ENCODE data around the gene ATF6B.
A peak's percentile ranks its signal among the peaks of the same experiment; 100 is the strongest.
"Not testable (repeated sequence)": the region's sequence is repeated elsewhere in the genome, so short reads cannot be mapped to it uniquely, and the experiment has no call there.

ATF6B gene

DNA sequence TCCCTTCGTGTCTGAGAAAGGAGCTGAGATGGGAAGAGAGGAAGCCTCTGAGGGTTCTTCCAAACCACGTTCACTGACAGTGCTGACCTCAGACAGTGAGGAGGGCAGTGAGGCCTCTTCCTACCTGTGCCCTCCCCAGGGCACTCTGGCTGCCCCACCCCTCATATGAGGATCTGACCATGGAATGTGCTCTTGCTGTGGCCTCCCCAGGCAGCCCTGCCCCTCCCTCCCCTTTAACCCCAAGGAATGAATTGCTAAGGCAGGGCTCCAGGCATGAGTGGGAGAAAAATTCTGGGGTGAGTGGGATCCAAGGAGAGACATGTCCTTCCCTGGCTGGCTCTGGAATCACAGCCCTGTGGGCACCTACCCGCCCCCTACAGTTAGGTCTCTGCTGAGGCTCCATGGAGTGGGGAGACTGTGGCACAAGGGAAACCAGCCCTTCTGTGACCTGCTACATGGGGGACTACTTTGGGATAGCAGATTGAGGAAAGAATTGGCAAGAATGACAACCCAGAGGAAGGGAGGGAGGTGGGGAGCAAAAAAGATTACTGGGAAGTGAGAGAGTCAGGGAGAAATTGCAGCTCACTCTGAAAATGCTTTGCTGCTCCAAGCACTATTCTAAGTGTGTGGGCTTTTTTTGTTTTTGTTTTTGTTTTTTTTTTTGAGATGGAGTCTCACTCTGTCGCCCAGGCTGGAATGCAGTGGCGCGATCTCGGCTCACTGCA, 48.3 kb downstream of the ATF6B start:
- no peak for DNase-seq

DNA sequence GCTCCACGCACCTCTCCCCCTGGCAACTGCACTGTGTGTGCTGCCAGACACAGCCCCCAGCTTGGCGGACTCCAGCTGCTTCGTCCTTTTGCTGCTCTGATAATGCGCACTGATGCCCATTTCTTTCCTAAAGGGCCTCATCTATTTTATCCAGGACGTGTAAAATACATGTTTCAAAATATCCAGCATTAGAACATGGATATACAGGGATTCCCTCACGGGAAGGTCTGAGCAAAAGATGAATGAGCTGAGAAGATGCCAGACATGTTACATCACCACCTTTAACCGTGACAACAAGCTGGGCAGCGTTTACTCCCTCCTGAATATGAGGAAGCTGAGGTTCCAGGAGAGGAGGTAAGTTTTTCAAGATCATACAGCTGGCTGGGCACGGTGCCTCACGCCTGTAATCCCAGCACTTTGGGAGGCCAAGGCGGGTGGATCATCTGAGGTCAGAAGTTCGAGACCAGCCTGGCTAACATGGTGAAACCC, 51.7 kb downstream of the ATF6B start:
- DNase-seq = peak; percentile 27

DNA sequence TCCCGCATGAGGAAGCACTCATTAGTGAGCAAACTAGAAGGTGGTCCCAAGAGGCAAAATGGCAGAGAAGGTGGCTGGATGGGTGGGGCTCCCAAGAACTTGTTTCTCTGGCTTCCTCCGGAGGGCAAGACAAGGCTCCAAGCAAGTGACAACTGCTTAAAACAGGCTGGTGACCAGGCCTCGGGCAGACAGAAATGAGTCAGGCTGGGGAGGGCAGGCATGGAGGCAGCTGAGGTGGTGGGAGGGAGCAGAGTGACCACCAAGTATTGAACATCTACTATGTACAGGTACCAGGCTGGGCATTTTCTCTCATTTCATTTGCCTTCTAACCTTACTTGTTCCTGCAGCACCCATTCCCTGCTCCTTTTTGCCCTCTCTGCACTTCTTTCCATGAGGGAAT, 52.3 kb downstream of the ATF6B start:
- DNase-seq = no peak

DNA sequence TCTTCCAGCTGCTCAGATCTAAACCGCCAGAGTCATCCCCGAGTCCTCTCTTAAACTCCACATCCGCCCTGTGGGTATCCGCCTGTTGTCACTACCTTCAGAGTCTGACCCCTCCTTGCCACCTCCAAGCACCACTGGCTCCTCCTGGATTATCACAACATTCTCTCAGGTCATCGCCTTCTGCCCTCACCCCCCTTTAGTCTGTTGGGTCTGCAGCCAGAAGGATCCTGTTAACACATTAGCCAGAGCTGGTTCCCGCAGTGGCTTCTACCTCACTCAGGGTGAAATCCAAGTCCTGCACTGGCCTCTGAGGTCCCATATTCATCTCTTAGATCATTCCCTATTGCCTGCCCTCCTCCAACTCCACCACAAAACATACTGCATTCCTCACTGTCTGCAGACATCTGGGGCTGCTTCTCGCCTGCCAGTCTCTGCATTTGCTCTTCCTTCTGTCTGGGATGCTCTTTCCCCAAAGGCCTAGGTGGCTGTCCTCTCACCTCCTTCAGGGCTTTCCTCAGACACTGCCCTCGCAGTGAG, 53.0 kb downstream of the ATF6B start:
- no peak for DNase-seq

GRCh38 chr6:32073613-32074012, 54.4 kb downstream of the ATF6B start:
- no peak for DNase-seq

- DNase-seq = no peak
Observed at GRCh38 chr6:32073101-32073500, 54.9 kb downstream of the ATF6B start.

DNA sequence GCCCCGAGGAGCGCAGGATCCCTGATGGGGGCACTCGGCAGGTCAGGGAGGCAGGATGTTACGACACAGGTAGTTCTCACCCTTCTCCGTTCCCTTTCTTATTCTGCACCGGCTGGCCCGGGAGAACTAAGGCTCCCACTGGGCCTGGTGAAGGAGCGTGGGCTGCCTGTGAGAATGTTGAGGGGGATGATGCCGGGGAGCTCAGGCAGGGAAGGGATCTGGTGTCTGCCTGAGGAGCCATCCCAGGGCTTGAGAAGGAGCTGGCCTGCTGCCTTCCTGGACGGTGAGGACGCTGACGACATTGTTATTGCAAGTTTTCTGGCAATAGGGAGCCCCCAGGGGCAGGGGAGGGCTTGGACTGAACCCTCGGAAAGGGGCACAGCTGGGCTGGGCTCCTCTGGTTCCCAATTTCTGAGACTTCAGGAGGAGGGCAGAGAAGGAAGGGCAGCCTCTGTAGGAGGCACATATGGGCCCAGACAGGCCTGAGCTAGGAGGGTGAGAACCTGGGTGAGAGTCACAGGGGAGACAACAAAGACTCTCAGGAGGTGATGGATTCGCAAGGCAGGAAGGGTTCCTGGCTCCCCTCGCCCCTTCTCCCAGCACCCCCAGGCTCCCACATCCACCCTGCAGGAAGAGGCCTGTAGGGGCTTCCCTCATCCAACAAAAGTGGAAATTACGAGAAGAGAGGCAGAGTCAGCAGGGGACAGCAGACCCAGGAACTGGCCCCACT, 57.1 kb downstream of the ATF6B start:
- no peak for DNase-seq

- no peak for DNase-seq
Observed at GRCh38 chr6:32069878-32070515, 58.0 kb downstream of the ATF6B start.

DNA sequence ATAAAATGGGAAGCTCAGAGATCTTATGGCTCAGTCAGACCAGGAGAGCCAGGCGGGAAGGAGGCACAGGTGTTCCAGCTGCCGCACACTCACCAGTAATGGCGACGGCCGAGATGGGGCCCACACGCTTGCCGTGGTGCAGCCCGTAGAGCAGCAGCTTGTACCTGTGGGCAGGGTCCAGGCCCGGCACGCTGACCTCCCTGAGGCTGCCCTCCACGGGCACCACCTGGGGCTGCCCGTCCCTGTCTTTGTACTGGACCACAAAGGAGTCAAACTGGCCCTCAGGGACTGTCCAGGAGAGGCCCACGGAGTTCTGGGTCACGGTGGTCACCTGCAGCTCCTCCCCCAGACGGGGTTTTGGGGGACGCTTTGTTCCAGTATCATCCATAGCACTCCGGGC, 58.6 kb downstream of the ATF6B start:
- DNase-seq = no peak

DNA sequence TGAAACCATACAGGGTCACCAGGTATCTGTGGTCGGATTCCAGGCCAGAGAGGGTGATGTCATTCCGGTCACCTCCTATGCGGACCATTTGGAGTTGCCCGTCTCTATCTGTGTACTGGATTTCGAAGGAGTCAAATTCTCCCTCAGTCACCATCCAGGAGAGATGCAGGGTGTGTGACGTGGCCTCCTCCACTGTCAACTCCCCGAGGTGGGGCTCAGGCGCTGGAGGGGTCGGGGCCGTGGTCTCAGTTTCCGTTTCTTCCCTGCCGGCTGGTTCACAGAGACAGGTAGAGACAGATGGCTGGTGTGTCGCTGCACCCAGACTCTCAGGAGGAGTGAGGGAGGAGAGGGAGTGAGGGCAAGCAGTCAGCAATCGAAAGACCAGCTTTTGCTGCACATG, 59.2 kb downstream of the ATF6B start:
- DNase-seq = no peak

GRCh38 chr6:32068315-32068714, 59.7 kb downstream of the ATF6B start:
- not testable (repeated sequence) for DNase-seq

DNA sequence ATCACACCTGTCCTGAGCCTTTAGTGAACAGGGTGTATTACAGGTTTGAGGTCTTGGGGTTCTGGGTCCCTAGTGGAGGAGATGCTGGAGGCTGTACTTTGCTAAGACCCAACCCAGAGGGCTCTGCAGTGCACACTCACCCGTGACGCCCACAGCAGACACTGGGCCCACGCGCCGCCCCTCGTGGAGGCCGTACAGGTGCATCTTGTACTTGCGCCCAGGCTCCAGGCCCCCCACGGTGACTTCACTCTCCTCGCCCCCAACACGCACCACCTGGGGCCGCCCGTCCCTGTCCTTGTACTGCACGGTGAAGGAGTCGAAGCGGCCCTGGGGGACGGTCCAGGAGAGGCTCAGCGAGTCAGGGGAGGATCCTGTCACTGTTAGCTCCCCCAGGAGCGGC, 60.5 kb downstream of the ATF6B start:
- not testable (repeated sequence) for DNase-seq

Data from OCI-M1 (cell line).